A375 (cell line): ENCODE measurements around the gene DKC1. TPM values are rescaled to one million over a fixed set of nuclear protein-coding genes. Genes with fewer than 3 reads are reported as not detected.

Source experiments
- small RNA-seq: library from RNA; depleted of rRNA; stranded (forward); fragments of <200 nt; gene quantifications from one replicate; pipeline ENCODE3, GENCODE V24; 2014
- total RNA-seq: library from RNA; depleted of rRNA; stranded (reverse); fragments of >200 nt; shearing (Covaris generic); gene quantifications from 2 replicates; pipeline ENCODE4 v1.2.3, GENCODE V29; 2014; rRNA removed

Gene DKC1
- total RNA-seq: 136 and 142 TPM in 2 replicates

DNA sequence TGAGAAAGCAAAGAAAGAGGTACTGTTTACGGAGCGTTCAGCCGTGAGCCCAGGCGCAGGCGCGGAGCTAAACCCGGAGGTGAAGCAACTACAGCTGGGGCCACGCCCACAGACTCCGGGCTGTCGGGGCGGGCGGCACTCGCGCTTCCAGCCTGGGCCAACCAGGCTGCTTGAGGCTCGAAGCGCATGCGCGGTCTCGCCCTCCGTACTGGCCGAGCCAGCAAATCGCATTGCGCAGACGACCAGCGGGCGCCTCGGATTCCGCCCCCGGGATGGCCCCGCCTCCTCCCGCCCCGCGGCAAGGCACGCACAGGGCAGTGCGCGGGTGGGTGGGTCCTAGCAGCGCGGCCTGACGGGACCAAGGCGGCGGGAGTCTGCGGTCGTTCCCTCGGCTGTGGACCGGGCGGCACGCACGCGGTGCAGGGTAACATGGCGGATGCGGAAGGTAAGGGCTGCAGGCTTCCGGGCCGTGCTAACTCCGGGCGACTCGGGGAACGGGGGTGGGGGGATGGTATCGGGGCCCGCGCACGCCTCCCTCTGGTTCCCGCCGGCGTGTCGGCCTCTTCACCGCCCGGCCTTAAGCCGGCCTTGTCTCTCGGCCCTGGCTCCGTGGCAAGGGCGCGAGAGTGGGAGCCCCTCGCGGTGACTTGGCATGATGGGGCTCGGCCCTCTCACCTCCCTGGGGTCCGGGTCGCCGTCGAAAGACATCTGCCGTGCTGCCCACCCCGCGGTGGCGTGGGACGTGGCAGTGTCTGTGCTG, at the start of gene DKC1:
TSS of gene DKC1 (plus strand) at position 328 of the 760 bp plus-strand sequence. CDS start at position 430, 102 bp downstream.

DNA sequence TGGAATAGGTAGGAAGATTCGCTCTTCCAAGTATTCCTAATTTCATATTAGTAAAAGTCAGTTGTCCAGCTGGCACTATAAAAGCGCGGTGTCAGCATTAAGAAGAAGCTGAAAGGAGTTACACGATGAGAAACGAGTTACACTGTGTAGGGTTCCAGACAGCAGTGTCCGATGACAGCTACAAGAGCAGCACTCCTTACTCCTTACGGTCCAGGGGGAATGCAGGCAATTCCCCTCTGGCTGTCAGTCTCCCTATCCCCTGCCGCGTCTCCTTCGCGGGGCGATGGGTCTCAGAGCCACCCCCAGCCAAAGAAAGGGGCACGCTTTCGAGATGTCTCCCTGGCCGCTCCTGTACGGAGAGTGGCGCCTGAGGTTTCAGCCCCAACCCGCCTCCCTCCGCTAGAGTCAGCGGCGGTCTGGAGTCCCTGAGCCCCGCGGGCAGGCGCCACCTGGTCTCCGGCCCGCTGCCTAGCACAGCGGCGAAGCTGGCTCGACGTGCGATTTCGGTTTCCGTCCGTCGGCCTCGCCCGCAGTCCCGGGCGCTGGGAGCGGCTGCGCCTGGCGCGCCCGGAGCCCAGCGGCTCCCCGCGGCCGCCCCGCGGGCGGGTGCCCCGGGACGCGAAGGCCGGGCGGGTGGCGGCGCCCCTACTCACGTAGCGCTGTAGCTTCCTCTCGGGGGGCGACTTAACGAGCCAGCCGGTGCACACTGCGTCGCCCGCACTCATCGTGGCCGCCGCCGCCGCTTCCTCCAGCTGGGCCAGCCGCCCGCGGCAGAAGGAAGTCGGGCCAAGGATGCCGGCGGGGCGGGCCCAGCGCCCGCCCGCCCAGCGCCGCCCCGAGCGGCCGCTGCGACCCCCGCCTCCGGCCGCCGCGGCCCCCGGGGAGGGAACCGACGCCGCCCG, 12.1 kb upstream of the DKC1 start, which contains the start of gene GAB3:
TSS of gene GAB3 (minus strand) at position 777 of the 902 bp plus-strand sequence. CDS start at position 725, 52 bp downstream.

DNA sequence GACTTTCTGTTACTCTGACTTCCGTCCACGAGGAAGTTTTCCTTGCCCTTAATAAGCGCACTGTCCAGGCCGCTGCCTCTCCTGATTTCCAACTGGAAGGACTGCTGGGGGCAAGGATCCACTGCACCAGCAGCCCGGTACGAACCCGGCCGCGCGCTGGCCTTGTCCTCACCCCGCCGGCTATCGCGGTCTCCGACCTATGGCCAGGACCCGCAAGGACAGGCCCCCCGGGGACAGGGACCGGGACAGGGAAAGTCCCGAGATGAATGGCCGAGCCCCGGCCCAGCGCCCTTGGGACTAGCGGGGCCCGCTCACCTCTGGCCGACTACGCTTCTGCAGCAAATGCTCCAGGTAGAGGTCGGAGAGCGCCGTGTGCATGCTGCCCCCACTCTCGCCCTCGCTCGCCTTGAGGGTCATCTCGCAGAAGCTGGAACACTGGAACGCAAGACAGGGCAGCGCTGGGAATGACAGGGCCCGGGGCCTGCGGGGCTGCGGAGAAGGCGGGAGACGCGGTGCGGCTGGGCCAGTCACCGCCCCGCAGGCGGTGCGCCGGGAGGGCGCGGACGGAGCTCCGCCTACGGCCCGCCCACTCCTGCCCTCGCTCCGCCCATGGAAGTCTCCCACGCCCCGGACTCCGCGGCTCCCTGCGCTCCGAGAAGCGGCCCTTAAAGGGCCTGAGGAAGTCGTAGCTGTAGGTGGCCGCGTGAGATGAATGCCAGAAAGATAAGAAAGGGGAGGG, 42.5 kb downstream of the DKC1 start, which contains the start of gene MPP1:
TSS of gene MPP1 (minus strand) at position 529 of the 739 bp plus-strand sequence. CDS start at position 417, 112 bp downstream.

Small RNAs within 50 kb of the gene (small RNA-seq; reads per million reads assigned to genes)
- not detected for gene SNORA36A

Other genes with a start within 250 kb of the DKC1 start
- gene FAM3A, start 246.6 kb upstream of the DKC1 start, total RNA-seq: 43.0 and 45.9 TPM in 2 replicates
- 66.1 and 71.8 TPM in 2 replicates for gene G6PD, start 216.0 kb upstream of the DKC1 start, total RNA-seq
- 19.2 and 20.7 TPM in 2 replicates for gene IKBKG, start 215.2 kb upstream of the DKC1 start, total RNA-seq
- 581 and 722 TPM in 2 replicates for gene CTAG1A, start 177.7 kb upstream of the DKC1 start, total RNA-seq
- 22.1 and 66.2 TPM in 2 replicates for gene CTAG1B, start 143.6 kb upstream of the DKC1 start, total RNA-seq
- 2.5 TPM in 2 replicates for gene CTAG2, start 109.3 kb upstream of the DKC1 start, total RNA-seq
- 0.04 and 0.24 TPM in 2 replicates for gene GAB3, start 11.8 kb upstream of the DKC1 start, total RNA-seq
- 6.6 and 9.6 TPM in 2 replicates for gene MPP1, start 42.6 kb downstream of the DKC1 start, total RNA-seq
- gene SMIM9, start 71.8 kb downstream of the DKC1 start, total RNA-seq: not detected in 2 replicates
- 4.0 and 4.6 TPM in 2 replicates for gene F8A1, start 123.5 kb downstream of the DKC1 start, total RNA-seq